K562 (cell line): ENCODE results near the gene MAP4. TPM values are rescaled to one million over a fixed set of nuclear protein-coding genes. Genes with fewer than 3 reads are reported as not detected.

Experiments used
- ATAC-seq: fragments of 200-7000 bp; cut with Tn5 transposase; 3 replicates; pipeline ENCODE4 v1.9.1; 2020; ENCODE audit warnings: moderate library complexity
- BruUV-seq: library from RNA; stranded (reverse); fragments of 400-500 nt; replicated peaks from 2 replicates; lab custom pipeline; 2021; lab: Mats Ljungman, UMichigan
- CTCF ChIA-PET: fragments of 300-600 bp; formaldehyde crosslinking; extraction: SDS; loops from one replicate; lab custom pipeline; 2021; ENCODE audit warnings: low intra/inter-chr PET ratio; lab: Yijun Ruan, JAX
- POLR2A ChIA-PET: fragments of 300-600, 350-650 bp; sonication (Branson Sonifier 250); formaldehyde crosslinking; extraction: SDS; loops from one replicate; lab custom pipeline; 2021; ENCODE audit warnings: antibody characterized with exemption, inconsistent platforms; lab: Yijun Ruan, JAX
- DNase-seq, 4 experiments: peaks; one replicate each; pipeline versions ENCODE4 v3.0.0 to v3.0.0-alpha.2; 2011 to 2018; ENCODE audit warnings: low spot score in 3 of 4, mixed read lengths in 3 of 4; ENCODE audit errors: extremely low read depth in 1 of 4
- FAIRE-seq: peaks from 2 replicates; lab custom pipeline; 2011; peaks lifted over from hg19 to GRCh38; lab: Jason Lieb, UNC
- H2AFZ ChIP-seq: 2 replicates; pipeline ENCODE4 v1.6.0; 2011; ENCODE audit warnings: low read depth, low read length, control low read depth, inconsistent platforms
- H3K27ac ChIP-seq: fragments of 200-600 bp; 3 replicates; pipeline ENCODE4 v1.8.0; 2011; ENCODE audit warnings: low read depth, mild to moderate bottlenecking, control low read depth, inconsistent platforms, low read length, moderate library complexity, mixed read lengths; ENCODE audit errors: extremely low read depth
- H3K27me3 ChIP-seq, 2 experiments: fragments of 300-600 bp in 1 of 2; 2 replicates in 1 of 2; 3 replicates in 1 of 2; pipeline versions ENCODE4 v1.6.0 to v1.8.0; 2011; ENCODE audit warnings: inconsistent platforms in 2 of 2, low read length in 2 of 2, mild to moderate bottlenecking in 1 of 2, mixed read lengths in 1 of 2, moderate library complexity in 1 of 2; ENCODE audit not compliant: control insufficient read depth in 2 of 2, insufficient read depth in 2 of 2
- H3K36me3 ChIP-seq: fragments of 300-600 bp; 3 replicates; pipeline ENCODE4 v1.8.0; 2011; ENCODE audit warnings: mild to moderate bottlenecking, low read length, inconsistent platforms; ENCODE audit not compliant: control insufficient read depth, insufficient read depth
- H3K4me1 ChIP-seq, 2 experiments: fragments of 200-600 bp in 1 of 2; replicated peaks in 1 of 2; 2 replicates in 1 of 2; 3 replicates in 1 of 2; pipeline versions ENCODE4 v1.5.1 to v1.8.0; 2011; ENCODE audit warnings: inconsistent platforms in 2 of 2, low read length in 2 of 2, mild to moderate bottlenecking in 1 of 2, mixed read lengths in 1 of 2, moderate library complexity in 1 of 2; ENCODE audit not compliant: control insufficient read depth in 2 of 2, insufficient read depth in 2 of 2
- H3K4me2 ChIP-seq: 2 replicates; pipeline ENCODE4 v1.6.1; 2011; ENCODE audit warnings: low read length, control low read depth, inconsistent platforms, mixed read lengths; ENCODE audit not compliant: insufficient read depth
- H3K4me3 ChIP-seq: fragments of 200-600 bp; sonication (generic), shearing (Covaris generic); 2 replicates; pipeline ENCODE4 v1.5.1; 2016; ENCODE audit warnings: control low read depth, inconsistent platforms
- H3K79me2 ChIP-seq: fragments of 200-600 bp; 3 replicates; pipeline ENCODE4 v1.8.0; 2011; ENCODE audit warnings: low read length, inconsistent platforms; ENCODE audit not compliant: control insufficient read depth, insufficient read depth
- H3K9ac ChIP-seq, 2 experiments: 2 replicates each; pipeline versions ENCODE4 v1.6.0 to v1.6.1; 2011; ENCODE audit warnings: low read depth in 2 of 2, low read length in 2 of 2, control low read depth in 1 of 2, inconsistent platforms in 1 of 2, mild to moderate bottlenecking in 1 of 2, mixed read lengths in 1 of 2; ENCODE audit not compliant: insufficient read depth in 1 of 2
- H3K9me1 ChIP-seq: one replicate; pipeline ENCODE4 v1.6.0; 2011; ENCODE audit warnings: inconsistent platforms, mild to moderate bottlenecking, low read length, moderate library complexity; ENCODE audit not compliant: control insufficient read depth, insufficient read depth
- H3K9me3 ChIP-seq: replicated peaks from 2 replicates; pipeline ENCODE4 v1.5.1; 2011; ENCODE audit warnings: low read depth, low read length, inconsistent platforms; ENCODE audit not compliant: control insufficient read depth, insufficient read depth
- H4K20me1 ChIP-seq: replicated peaks from 2 replicates; pipeline ENCODE4 v1.6.1; 2011; ENCODE audit warnings: low read length, inconsistent platforms, mixed read lengths; ENCODE audit not compliant: control insufficient read depth, insufficient read depth
- ELF2 ChIP-seq: fragments of 250-450 bp; sonication (Bioruptor Pico); IDR thresholded peaks from 2 replicates; pipeline ENCODE4 v1.5.0; 2021; ENCODE audit warnings: mild to moderate bottlenecking
- FOSL1 ChIP-seq: fragments of 200-800 bp; sonication (Bioruptor generic); conservative IDR thresholded peaks from 2 replicates; pipeline ENCODE4 v1.6.1; 2016; ENCODE audit warnings: missing genetic modification characterization, missing compliant biosample characterization
- MYC ChIP-seq, 2 experiments: fragments of 250-450 bp in 1 of 2; sonication (Bioruptor Pico) in 1 of 2; IDR thresholded peaks; 2 replicates each; pipeline versions ENCODE4 v1.5.1 to v1.6.1; 2012 to 2021; ENCODE audit warnings: low read depth in 2 of 2, borderline replicate concordance in 1 of 2, improper control_type of control experiment in 1 of 2, low read length in 1 of 2, mild to moderate bottlenecking in 1 of 2, moderate library complexity in 1 of 2
- NUFIP1 ChIP-seq: fragments of 450-650 bp; IDR thresholded peaks from 2 replicates; pipeline ENCODE4 v1.6.1; 2018; ENCODE audit not compliant: partially characterized antibody
- U2AF2 ChIP-seq: fragments of 200-400 bp; formaldehyde crosslinking; optimal IDR thresholded peaks from 2 replicates; pipeline ENCODE3; 2017; ENCODE audit warnings: low read depth, mild to moderate bottlenecking, low read length
- ZNF274 ChIP-seq: IDR thresholded peaks from 2 replicates; pipeline ENCODE4 v1.6.1; 2011; ENCODE audit warnings: low read depth, mild to moderate bottlenecking, low read length, moderate library complexity, borderline replicate concordance
- ZNF324 ChIP-seq: fragments of 250-450 bp; sonication (Bioruptor Pico); IDR thresholded peaks from 2 replicates; pipeline ENCODE4 v1.4.0; 2020; ENCODE audit warnings: mild to moderate bottlenecking
- ZNF668 ChIP-seq: fragments of 250-450 bp; sonication (Bioruptor Pico); IDR thresholded peaks from 2 replicates; pipeline ENCODE4 v1.8.0; 2022; ENCODE audit warnings: mild to moderate bottlenecking, inconsistent platforms
- ZNF785 ChIP-seq: fragments of 250-450 bp; sonication (Bioruptor Pico); IDR thresholded peaks from 2 replicates; pipeline ENCODE4 v1.4.0; 2020; ENCODE audit warnings: mild to moderate bottlenecking
- WGBS: fragments of 100-300 bp; shearing (Covaris generic); methylation state at CpG from one replicate; pipeline ENCODE4 v1.1.6; 2016; ENCODE audit warnings: low coverage, mixed read lengths; ENCODE audit not compliant: insufficient coverage; ENCODE audit errors: missing lambda C conversion rate; 5-methylcytosine and 5-hydroxymethylcytosine counted together
- in situ Hi-C: fragments of 300-500 bp; cut with MboI; formaldehyde crosslinking; loops from 4 replicates; pipeline ENCODE4 v1.15.0; 2018; ENCODE audit warnings: inconsistent platforms, mixed read lengths
- intact Hi-C: fragments of 100-400 bp; cut with micrococcal nuclease; formaldehyde crosslinking; loops from 2 replicates; pipeline ENCODE4 v1.14.2; 2022
- polyA plus RNA-seq, 8 experiments: library from polyadenylated mRNA; depleted of rRNA in 4 of 8; stranded (reverse) in 5 of 8; unstranded in 3 of 8; fragments of >200 nt; fragmentation: Nextera tagmentation in 2 of 8; fragmentation: Illumina TruSeq in 1 of 8; extraction: Ambion mirVana in 2 of 8; extraction: Trizol in 1 of 8; gene quantifications; 2 replicates each; pipeline versions ENCODE4 v1.2.1 to v1.2.3, GENCODE V29; 2011 to 2014; ENCODE audit warnings: inconsistent platforms in 1 of 8, missing spikeins in 1 of 8
- total RNA-seq, 7 experiments: library from RNA; depleted of rRNA in 6 of 7; stranded (reverse); fragments of >200 nt in 6 of 7; fragmentation: Illumina TruSeq in 2 of 7; extraction: Trizol in 2 of 7; gene quantifications; 2 replicates each; pipeline versions ENCODE4 v1.2.1 to v1.2.3, GENCODE V29; 2011 to 2021; ENCODE audit warnings: low replicate concordance in 1 of 7
- TF ChIP-seq, protein P1 (sequence below): IDR thresholded peaks from 2 replicates; pipeline ENCODE4 v1.6.1; 2014; ENCODE audit warnings: antibody characterized with exemption
- TF ChIP-seq, protein P2 (sequence below): fragments of 250-450 bp; sonication (Bioruptor Pico); IDR thresholded peaks from 2 replicates; pipeline ENCODE4 v1.5.0; 2021; ENCODE audit warnings: mild to moderate bottlenecking, borderline replicate concordance

MAP4 gene
- total and polyA plus RNA-seq, 9 of the 15 experiments (the other 6 are each of a cell fraction or from before 2014, with no cell fraction given) = 13.3 to 141 (median 36.8) TPM

DNA sequence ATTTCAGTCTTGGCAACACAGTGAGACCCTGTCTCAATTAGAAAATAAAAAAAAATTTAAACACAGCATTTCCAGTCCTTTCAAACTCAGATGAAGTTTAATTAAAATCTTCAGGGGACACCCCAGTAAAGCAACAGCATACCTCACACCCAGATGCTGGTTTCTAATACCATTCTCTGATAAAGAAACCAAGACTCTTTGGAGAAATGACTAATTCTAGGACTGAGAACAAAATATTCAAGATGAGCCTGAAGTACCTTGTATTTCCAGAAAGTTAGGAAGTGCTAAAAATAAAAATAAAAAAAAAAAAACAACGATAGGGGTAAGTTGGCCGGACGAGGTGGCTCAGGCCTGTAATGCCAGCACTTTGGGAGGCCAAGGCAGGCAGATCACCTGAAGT lies 14.0 kb upstream of the MAP4 start:
- no peak for ATAC-seq
- H3K79me2 ChIP-seq = peaks cover 58% of the 10 kb centered on the region
- CTCF ChIA-PET = no interaction called here

More for the DNA sequence above, 14.0 kb upstream of the MAP4 start:
- TF ChIP-seq, protein P1, sequence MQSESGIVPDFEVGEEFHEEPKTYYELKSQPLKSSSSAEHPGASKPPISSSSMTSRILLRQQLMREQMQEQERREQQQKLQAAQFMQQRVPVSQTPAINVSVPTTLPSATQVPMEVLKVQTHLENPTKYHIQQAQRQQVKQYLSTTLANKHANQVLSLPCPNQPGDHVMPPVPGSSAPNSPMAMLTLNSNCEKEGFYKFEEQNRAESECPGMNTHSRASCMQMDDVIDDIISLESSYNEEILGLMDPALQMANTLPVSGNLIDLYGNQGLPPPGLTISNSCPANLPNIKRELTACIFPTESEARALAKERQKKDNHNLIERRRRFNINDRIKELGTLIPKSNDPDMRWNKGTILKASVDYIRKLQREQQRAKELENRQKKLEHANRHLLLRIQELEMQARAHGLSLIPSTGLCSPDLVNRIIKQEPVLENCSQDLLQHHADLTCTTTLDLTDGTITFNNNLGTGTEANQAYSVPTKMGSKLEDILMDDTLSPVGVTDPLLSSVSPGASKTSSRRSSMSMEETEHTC = no peak
- TF ChIP-seq ZNF324 (CRISPR knock-in tag) (no peak), U2AF2 (no peak), FOSL1 (no peak), MYC (IDR thresholded peaks at IDR 0.05; ENCODE audit: low read depth, low read length) (no peak), MYC (CRISPR knock-in tag; IDR thresholded peaks at IDR 0.05; ENCODE audit: borderline replicate concordance, low read depth) (no peak), ZNF668 (no peak), ELF2 (CRISPR knock-in tag) (no peak), ZNF785 (CRISPR knock-in tag) (no peak), ZNF274 (no peak), NUFIP1 (no peak)
- TF ChIP-seq, protein P2, sequence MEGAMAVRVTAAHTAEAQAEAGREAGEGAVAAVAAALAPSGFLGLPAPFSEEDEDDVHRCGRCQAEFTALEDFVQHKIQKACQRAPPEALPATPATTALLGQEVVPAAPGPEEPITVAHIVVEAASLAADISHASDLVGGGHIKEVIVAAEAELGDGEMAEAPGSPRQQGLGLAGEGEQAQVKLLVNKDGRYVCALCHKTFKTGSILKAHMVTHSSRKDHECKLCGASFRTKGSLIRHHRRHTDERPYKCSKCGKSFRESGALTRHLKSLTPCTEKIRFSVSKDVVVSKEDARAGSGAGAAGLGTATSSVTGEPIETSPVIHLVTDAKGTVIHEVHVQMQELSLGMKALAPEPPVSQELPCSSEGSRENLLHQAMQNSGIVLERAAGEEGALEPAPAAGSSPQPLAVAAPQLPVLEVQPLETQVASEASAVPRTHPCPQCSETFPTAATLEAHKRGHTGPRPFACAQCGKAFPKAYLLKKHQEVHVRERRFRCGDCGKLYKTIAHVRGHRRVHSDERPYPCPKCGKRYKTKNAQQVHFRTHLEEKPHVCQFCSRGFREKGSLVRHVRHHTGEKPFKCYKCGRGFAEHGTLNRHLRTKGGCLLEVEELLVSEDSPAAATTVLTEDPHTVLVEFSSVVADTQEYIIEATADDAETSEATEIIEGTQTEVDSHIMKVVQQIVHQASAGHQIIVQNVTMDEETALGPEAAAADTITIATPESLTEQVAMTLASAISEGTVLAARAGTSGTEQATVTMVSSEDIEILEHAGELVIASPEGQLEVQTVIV (CRISPR knock-in tag) = no peak
- TF ChIP-seq, all 486 proteins: peak for 0
- DNase-seq = no peak
- no peak overlapping the region for H3K9ac ChIP-seq
- no peaks in the 10 kb centered on the region for H3K9me3 ChIP-seq
- 100% methylated on average over 2 of the region's 3 CpGs for WGBS
- intact Hi-C loops (no loop called here), in situ Hi-C loops (no loop called here)
- peaks cover 9% of the 10 kb centered on the region; the same call in 1 of the 2 replicates for H4K20me1 ChIP-seq
- H3K27me3 ChIP-seq = no peaks in the 10 kb centered on the region
- POLR2A ChIA-PET = interaction anchor here (1.2 kb wide), 1 partner anchor 19 kb away, joined by 4 read pairs; no protein-coding TSS in a partner anchor
- no peak overlapping the region for H2AFZ ChIP-seq
- no peak overlapping the region for H3K4me3 ChIP-seq
- no peaks in the 10 kb centered on the region for H3K9me1 ChIP-seq
- FAIRE-seq = no peak
- no TSS peak for BruUV-seq
- H3K36me3 ChIP-seq = no peaks in the 10 kb centered on the region
- no peak overlapping the region for H3K27ac ChIP-seq
- peaks cover 8 to 11% of the 10 kb centered on the region in 2 experiments; a peak in 4 of 5 replicates for H3K4me1 ChIP-seq
- H3K4me2 ChIP-seq = no peak overlapping the region
